ENCODE measurements around the gene PLRG1.

PLRG1 gene

DNA sequence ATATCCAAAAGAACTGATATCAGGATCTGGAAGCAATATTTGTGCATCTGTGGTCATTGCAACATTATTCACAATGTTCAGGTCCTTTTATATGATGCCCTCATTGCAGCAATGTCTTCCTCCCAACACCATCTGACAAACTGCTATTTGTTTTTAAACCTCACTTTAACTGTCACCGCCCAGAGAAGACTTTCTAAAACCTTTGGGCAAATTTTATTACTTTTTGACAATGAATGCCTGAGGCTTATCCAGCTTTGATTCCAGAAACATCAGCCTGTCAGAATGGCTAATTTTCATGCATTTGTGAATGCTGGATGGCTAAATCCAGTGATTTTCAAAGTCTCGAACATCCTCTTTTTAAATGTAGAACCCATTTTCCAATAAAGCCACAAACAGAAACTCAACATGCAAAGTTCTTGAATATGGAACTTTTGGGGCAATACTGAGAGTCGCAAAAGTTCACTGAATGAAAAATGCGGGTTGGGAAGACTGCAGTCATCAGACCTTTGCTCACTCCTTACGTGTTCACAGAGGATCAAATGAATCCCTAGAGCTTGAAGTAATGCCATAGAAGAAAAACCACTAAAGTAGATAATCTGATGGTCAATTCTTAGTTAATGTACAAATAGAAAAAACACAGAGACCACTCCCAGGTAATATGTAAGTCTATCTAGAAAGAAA is 23.1 kb upstream of the PLRG1 start:
- no peak for DNase-seq

DNA sequence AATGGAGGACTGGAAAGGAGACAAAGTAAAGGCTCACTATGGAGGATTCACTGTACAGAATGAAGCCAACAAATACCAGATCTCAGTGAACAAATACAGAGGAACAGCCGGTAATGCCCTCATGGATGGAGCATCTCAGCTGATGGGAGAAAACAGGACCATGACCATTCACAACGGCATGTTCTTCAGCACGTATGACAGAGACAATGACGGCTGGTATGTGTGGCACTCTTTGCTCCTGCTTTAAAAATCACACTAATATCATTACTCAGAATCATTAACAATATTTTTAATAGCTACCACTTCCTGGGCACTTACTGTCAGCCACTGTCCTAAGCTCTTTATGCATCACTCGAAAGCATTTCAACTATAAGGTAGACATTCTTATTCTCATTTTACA is 19.4 kb upstream of the PLRG1 start:
- DNase-seq, result no peak

DNA sequence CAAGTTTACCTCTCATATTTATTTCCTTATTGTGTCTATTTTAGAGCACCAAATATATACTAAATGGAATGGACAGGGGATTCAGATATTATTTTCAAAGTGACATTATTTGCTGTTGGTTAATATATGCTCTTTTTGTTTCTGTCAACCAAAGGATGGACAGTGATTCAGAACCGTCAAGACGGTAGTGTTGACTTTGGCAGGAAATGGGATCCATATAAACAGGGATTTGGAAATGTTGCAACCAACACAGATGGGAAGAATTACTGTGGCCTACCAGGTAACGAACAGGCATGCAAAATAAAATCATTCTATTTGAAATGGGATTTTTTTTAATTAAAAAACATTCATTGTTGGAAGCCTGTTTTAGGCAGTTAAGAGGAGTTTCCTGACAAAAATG is 18.8 kb upstream of the PLRG1 start:
- DNase-seq, result no peak

DNA sequence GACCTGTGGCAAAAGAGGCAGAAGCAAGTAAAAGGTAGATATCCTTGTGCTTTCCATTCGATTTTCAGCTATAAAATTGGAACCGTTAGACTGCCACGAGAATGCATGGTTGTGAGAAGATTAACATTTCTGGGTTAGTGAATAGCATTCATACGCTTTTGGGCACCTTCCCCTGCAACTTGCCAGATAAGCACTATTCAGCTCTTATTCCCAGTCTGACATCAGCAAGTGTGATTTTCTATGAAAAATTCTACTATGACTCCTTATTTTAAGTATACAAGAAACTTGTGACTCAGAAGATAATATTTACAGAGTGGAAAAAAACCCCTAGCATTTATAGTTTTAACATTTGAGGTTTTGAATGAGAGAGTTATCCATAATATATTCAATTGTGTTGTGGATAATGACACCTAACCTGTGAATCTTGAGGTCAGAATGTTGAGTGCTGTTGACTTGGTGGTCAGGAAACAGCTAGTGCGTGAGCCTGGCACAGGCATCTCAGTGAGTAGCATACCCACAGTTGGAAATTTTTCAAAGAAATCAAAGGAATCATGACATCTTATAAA is 16.5 kb upstream of the PLRG1 start:
- no peak for DNase-seq

DNA sequence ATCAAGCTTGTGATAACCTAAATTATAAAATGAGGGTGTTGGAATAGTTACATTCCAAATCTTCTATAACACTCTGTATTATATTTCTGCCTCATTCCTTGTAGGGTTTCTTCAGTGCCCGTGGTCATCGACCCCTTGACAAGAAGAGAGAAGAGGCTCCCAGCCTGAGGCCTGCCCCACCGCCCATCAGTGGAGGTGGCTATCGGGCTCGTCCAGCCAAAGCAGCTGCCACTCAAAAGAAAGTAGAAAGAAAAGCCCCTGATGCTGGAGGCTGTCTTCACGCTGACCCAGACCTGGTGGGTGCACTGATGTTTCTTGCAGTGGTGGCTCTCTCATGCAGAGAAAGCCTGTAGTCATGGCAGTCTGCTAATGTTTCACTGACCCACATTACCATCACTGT is 15.5 kb upstream of the PLRG1 start:
- no peak for DNase-seq

DNA sequence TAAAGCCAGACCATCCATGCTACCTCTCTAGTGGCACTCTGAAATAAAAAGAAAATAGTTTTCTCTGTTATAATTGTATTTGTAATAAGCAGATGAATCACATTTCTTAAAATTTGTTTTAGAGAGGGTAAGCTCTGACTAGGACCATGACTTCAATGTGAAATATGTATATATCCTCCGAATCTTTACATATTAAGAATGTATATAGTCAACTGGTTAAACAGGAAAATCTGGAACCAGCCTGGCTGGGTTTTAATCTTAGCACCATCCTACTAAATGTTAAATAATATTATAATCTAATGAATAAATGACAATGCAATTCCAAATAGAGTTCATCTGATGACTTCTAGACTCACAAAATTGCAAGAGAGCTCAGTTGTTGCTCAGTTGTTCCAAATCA is 14.1 kb upstream of the PLRG1 start:
- no peak for DNase-seq

DNA sequence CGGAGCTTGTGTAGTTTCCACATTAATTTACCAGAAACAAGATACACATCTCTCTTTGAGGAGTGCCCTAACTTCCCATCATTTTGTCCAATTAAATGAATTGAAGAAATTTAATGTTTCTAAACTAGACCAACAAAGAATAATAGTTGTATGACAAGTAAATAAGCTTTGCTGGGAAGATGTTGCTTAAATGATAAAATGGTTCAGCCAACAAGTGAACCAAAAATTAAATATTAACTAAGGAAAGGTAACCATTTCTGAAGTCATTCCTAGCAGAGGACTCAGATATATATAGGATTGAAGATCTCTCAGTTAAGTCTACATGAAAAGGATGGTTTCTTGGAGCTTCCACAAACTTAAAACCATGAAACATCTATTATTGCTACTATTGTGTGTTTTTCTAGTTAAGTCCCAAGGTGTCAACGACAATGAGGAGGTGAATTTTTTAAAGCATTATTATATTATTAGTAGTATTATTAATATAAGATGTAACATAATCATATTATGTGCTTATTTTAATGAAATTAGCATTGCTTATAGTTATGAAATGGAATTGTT is 12.6 kb upstream of the PLRG1 start, which contains the start of gene FGB:
TSS of gene FGB (plus strand) at position 315 of the 558 bp plus-strand sequence. CDS start at position 323, 8 bp downstream.
- DNase-seq, result no peak

DNA sequence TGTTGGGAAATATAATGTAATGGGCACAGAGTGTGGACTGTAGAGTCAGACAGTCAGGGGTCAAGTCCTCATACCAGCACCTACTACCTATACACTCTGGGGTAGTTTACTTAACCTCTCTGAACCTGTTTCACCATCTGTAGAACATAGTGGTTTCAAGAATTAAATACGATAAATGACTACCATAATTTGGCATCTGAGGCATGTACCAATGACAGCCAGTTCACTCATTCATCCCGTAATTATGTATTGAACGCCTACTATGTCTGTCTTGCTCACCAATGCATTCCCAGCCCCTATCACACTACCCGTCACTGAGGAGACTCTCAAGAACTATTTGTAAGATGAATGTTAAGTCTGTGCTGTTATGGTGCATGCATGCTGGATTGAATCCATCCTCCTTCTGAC is 10.6 kb upstream of the PLRG1 start:
- DNase-seq, result no peak

DNA sequence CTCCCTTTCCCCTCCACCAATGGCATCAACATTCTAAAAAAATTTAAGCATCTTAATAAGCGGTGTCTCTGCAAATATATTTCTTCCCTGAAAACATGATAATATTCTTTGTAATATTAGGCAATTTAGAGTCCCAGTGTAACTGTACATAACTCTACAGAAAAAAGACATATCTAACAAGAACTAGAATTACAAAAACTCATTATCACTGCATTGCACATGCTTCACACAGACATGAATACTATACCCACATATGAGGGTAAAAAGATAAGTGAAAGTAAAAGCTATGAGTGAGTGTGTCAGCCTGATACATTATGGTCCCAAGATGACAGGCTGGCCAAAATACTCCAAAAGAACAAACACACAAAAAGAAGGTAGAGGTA is 10.2 kb upstream of the PLRG1 start:
- DNase-seq, result no peak

DNA sequence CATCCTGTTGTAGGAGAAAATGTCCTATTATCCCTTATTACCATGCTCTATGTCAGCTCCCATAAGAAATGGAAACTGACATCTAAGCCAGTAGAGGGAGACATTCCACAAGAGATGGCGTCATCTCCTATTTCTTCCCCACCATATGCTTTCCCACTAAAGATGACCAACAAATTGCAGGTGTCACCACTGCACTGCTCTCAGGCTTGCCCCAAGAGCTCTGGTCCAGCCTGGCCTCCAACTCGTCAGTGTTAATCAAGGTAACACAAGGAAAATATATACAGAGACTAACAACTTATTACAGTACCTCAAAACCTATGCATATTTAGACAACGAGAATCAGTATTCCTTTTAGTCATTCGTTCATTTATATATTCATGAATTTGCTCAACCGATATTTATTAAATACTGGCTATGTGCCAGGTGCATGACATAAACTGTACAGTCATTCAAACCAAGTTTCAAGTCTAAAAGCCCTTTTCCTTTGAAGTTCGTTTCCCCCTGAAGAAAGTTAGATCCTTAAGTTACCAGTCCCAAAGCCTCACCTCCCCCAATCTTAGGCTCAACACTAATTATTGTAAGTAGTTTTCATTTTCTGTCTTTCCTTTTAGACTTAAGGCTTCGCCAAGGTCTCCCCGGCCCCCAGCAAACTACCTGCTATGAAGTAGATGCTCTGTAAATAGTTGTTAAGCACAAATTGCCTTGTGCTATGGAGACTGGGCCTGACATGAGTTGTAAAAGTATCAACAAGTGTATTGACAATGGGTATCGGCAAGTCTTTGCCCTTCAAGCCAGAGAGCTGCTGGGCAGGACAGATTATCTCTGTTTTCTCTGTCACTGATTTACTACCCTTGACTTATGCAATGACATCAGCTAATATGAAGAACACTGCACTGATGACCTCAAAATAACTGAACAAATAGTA is 9.6 kb upstream of the PLRG1 start:
- DNase-seq, result no peak

DNA sequence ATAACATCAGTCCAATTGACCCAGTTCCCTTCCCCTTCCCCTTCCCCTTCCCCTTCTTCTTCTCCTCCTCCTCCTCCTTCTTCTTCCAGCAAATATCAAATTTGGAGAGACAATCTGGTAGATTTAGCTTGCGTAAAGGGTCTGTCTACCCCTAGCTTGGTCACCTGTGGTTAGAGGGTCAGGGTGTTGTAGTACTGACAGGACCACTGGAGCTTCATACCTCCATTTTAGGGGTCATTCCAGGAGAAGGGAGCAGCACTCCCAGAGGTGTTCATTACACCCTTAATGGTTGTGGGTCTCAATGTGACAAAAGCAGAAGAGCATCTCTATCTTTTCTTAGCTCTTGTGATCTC is 8.9 kb upstream of the PLRG1 start:
- no peak for DNase-seq

DNA sequence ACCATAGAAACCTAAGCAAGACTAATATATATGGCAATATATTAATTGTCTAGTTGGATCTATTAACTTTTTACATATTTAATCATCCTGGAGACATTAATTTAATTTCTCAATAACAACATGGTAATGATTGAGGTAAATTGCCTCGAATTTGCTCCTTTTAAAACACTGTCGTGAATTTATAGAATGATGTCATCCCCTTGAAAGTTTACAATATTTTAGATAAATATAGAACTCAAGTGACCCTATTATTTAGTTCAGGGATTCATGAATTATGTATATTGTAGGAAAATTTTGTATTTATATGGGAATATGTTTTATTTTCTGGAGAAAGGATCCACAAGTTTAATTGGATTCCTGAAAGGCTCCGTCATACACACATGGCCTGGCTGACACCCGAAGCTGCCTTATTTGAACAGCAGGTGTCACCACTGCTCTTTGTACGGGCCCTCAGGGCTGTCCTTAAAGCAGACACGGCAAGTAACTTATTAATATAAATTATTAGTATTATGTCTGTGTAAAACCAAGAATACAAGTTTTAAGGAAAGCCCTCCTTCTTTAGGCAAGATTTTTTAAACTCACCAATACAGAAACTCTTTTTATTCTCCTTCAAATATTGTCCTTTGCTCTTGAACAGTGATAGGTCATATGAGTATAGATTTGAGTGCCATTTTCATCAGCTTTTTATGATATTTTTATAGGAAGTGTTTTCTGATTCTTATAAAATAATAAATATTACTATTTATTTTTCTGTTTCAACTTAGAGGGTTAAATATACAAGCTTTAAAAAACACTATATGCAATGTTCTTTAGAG is 1.9 kb upstream of the PLRG1 start:
- peak; percentile 80 for DNase-seq

DNA sequence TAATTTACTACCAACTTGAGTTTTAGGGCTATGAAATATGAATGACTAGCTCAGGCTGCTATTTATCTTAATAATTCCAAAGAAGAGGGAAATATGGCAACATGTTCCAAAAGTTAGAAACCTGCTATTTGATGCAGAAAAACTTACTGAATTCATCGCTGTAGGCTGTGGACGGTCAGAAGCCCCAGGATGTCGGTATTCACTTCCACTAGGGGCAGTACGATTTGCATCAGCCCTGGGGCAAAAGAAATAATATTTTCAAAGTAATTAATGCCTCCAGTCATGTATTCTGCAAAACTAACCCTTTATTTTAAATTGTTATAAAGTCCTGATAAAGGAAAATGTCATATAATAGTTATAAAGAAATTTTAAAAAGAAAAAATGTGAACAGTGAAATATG is 4.5 kb downstream of the PLRG1 start:
- DNase-seq, result no peak

DNA sequence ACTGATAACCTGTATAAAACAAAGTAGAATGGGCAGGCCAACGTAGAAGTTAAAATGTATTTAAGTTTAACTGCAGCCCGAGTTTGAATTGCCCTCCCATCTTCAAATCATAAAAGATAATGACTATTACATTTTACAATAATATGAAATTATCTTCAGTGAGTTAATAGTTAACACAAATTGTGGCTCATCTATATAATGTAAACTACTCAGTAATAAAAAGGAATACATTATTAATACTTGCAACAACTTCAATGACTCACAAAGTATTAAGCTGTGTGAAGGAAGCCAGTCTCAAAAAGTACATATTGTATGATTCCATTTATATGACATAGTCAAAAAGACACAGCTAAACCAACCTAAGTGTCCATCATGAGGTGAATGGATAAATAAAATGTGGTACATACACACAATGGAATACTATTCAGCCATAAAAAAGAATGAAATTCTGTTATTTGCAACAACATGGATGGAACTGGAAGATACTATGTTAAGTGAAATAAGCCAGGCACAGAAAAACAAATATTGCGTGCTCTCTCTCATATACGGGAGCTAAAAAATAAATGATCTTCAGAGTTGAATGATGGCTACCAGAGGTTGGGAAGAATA is 7.8 kb downstream of the PLRG1 start:
- DNase-seq, result no peak

DNA sequence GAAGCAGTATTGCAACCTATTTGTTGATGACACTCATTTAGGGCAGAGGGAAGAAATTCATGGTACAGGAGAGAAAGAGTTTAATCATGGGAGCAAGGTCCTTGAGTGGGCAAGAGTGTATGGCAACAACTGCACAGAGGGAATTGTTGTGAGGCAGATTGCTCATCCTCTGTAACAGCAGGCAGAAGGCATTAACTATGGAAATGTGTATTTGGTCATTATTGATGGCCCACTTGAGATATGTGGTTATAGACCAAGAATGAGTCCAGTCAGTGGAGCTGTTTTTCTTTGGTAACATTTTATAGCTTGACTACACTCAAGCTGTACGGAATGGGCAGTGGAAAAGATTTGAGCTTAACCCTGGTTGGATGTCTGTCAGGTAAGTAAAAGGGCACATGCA is 15.9 kb downstream of the PLRG1 start:
- no peak for DNase-seq

DNA sequence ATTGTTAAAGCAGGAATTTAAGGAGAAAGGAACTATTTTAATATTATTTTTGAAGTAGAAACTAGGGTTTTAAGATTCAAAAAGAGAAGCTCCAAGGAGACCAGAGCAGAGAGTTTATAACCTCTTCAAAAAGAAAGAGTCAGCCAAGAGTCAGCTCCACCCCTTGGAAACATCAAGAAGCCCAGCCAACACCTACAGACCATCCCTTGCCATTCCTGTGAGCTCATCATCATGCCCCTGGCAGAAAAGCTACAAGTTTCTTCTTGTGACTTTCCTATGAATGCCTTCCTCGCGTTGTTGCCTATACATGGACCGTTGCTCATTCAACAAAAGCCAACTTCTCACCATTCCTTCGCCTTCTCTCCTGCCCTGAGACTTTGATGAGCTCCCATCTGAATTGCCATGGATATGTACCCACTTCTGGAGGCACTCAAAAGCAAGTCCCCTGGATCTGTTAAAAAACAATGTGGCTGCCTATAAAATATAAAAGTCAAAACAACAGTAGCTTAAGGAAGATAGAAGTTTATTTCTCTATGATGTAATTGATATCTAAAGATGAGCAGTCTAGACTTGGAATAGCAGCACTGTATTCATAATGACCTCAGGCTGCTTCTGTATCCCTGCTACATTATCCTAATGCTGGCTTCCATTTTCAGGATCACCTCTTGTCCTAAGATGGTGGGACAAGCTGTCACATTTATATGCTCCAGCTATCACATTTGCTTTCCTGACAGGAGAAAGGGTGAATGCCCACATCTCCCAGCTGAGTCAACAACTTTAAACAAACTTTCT is 20.3 kb downstream of the PLRG1 start:
- DNase-seq, result no peak

DNA sequence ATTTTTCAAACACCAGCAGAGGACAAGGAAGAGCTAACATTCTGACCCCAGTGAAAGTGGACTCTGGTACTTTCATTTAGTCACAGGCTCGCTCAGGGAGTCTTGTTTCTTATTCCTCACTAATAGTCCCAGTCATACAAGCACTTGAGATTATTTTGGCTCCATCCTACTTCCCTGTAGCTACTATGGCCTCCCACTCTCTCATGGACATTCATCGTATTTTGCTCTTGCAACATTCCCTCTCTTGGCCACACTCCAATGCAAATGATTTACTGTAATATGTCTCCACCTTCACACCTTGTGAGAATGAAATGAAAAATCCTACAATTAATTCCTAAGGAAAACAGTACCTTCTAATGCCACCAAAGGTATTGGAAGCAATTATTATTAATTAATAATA is 21.3 kb downstream of the PLRG1 start:
- no peak for DNase-seq

DNA sequence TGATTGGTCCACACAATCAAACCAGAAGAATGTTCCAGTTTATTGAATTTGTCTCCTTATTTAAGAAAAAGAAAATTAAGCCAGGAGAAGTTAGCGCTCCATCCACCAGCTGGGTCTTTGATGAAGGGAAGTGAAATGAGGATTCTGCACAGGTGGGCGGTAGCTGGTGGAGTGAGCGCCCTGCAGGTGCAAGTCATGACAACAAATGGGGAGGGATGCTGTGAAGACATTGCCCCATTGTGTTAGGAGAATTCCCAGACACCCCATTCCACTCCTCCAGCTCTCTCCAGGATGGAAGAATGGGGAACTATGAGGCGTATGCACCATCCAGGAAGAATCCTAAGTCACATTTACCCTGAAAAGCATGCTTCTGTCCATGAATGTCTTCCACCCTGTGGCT is 22.9 kb downstream of the PLRG1 start:
- DNase-seq, result no peak

DNA sequence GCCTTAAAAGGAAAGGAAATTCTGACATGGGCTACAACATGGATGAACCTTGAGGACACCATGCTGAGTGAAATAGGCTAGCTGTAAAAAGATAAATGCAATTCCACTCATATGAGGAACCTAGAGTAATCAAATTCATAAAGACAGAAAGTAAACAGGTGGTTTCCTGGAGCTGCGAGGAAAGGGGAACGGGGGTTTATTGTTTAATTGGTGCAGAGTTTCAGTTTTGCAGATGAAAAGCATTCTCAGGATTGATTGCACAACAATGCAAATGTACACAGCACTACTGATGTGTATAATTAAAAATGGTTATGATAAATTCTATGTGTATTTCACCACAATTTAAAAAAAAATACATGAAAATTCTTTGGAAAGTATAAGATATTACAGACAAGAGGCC is 24.0 kb downstream of the PLRG1 start:
- no peak for DNase-seq

DNA sequence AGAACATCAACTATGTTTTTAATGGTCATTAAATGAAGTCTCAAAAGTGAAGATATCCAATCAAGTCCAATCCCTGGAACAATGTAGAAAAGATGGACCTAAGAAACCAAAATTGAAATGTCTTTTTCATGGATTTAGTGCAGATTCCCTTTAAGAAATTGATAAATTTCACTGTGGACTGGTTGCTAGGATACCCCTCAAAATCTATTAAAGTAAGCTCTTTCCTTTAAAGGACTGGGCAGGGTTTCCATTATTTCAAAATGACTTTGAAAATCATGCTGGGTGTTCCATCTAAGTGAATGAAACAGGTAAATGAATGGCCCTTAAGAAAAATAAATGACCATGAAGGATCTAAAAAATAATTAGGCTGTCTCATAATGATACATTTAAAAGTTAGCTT is 28.6 kb downstream of the PLRG1 start:
- DNase-seq, result no peak

DNA sequence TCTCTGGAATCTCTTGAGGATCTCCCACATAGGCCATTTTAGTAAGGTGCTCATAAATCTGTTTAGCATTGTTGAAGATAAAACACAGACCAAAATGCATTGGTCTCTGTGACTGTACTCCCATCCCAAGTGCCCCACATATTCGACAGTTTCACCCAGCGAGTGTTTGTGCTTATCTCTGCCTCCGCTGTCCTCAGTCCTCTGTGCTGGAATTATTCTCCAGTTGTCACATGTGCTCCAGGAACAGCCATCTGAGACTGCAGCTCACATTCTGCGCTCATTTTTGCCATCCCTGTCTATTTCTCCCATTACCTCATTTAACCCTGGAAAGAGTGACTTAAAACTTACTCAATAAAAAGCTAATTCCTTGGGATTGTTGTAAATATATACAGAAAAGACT is 31.0 kb downstream of the PLRG1 start:
- no peak for DNase-seq

DNA sequence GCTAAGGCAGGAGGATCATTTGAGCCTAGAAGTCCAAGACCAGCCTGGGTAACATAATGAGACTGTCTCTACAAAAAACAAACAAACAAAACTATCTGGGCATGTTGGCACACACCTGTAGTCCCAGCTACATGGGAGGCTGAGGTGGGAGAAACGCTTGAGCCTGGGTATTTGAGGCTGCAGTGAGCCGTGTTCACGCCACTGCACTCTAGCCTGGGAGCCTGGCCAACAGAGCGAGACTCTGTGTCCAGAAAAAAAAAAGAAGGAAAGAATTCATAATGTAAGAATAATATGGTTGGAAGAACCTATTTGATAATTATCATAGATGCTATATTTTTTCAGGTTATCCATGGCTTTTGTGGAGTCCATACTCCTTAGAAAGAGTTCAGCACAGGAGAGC is 32.6 kb downstream of the PLRG1 start:
- DNase-seq, result no peak

All from right hindlimb (tissue), 1 donor.